ENCODE results near the gene SLX9.

- no peak for TF ChIP-seq CTCF (IDR thresholded peaks at IDR 0.05)
- TF ChIP-seq POLR2AphosphoS5 (IDR thresholded peaks at IDR 0.05): no peak
- TF ChIP-seq POLR2A (IDR thresholded peaks at IDR 0.05): no peak
- no peak for TF ChIP-seq EP300 (IDR thresholded peaks at IDR 0.05)
Measured at GRCh38 chr21:44954281-44954771, 14.5 kb downstream of the SLX9 start.

All from sigmoid colon (tissue), 4 donors.